ENCODE results near the gene SCRT2.

Gene SCRT2

GRCh38 chr20:611843-612185 lies 63.8 kb downstream of the SCRT2 start:
- no peak for DNase-seq (ENCODE audit: low read depth)
- TF ChIP-seq MYC (IDR thresholded peaks at IDR 0.05; ENCODE audit: low read depth, low read length), result no peak
- TF ChIP-seq, protein P1, sequence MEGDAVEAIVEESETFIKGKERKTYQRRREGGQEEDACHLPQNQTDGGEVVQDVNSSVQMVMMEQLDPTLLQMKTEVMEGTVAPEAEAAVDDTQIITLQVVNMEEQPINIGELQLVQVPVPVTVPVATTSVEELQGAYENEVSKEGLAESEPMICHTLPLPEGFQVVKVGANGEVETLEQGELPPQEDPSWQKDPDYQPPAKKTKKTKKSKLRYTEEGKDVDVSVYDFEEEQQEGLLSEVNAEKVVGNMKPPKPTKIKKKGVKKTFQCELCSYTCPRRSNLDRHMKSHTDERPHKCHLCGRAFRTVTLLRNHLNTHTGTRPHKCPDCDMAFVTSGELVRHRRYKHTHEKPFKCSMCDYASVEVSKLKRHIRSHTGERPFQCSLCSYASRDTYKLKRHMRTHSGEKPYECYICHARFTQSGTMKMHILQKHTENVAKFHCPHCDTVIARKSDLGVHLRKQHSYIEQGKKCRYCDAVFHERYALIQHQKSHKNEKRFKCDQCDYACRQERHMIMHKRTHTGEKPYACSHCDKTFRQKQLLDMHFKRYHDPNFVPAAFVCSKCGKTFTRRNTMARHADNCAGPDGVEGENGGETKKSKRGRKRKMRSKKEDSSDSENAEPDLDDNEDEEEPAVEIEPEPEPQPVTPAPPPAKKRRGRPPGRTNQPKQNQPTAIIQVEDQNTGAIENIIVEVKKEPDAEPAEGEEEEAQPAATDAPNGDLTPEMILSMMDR (IDR thresholded peaks at IDR 0.05; ENCODE audit: low read depth, low read length), result no peak
- TF ChIP-seq, protein P2, sequence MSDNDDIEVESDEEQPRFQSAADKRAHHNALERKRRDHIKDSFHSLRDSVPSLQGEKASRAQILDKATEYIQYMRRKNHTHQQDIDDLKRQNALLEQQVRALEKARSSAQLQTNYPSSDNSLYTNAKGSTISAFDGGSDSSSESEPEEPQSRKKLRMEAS (IDR thresholded peaks at IDR 0.05; ENCODE audit: low read depth, low read length), result no peak
- no peak for TF ChIP-seq POLR2A (IDR thresholded peaks at IDR 0.05; ENCODE audit: extremely low read depth, insufficient read length)
- no peak overlapping the region for H3K4me3 ChIP-seq (ENCODE audit: low read depth, low read length)
